ENCODE data around the gene MDN1. TPM values are rescaled to one million over a fixed set of nuclear protein-coding genes. Genes with fewer than 3 reads are reported as not detected.

Gene MDN1
- total and polyA plus RNA-seq, 10 donors, result 23.0 to 56.3 (median 36.7) TPM

- no peak for DNase-seq
- 92 to 95% (median 93%) methylated on average over 13 of the region's 13 CpGs for WGBS, 5 donors
- H3K4me3 ChIP-seq, result no peak overlapping the region
- H3K27me3 ChIP-seq (replicated peaks in 1 of 7), result no peaks in the 10 kb centered on the region
- TF ChIP-seq POLR2A (IDR thresholded peaks at IDR 0.05) (no peak), CTCF (IDR thresholded peaks at IDR 0.05 in 8 of 11, conservative IDR thresholded peaks at IDR 0.05 in 3 of 11) (no peak), POLR2AphosphoS5 (IDR thresholded peaks at IDR 0.05) (no peak)
- intact Hi-C loops (cut with DNase I; ENCODE audit: low total_unique reads), result no loop called here
- H3K9me3 ChIP-seq, result no peaks in the 10 kb centered on the region
- H3K4me1 ChIP-seq, result no peaks in the 10 kb centered on the region
- no peak overlapping the region for H3K27ac ChIP-seq
- peaks cover 0 to 100% (median 89%) of the 10 kb centered on the region in 6 donors for H3K36me3 ChIP-seq
Observed at GRCh38 chr6:89657445-89658158, 162.0 kb downstream of the MDN1 start.

- H3K27ac ChIP-seq, result no peak overlapping the region
- no peaks in the 10 kb centered on the region for H3K27me3 ChIP-seq (replicated peaks in 1 of 7)
- intact Hi-C loops (cut with DNase I; ENCODE audit: low total_unique reads), result no loop called here
- H3K4me1 ChIP-seq, result no peaks in the 10 kb centered on the region
- no peaks in the 10 kb centered on the region for H3K9me3 ChIP-seq
- no peak for DNase-seq
- H3K4me3 ChIP-seq, result no peak overlapping the region
- TF ChIP-seq POLR2AphosphoS5 (IDR thresholded peaks at IDR 0.05) (no peak), CTCF (IDR thresholded peaks at IDR 0.05 in 8 of 11, conservative IDR thresholded peaks at IDR 0.05 in 3 of 11) (no peak)
- H3K36me3 ChIP-seq, result peaks cover 4 to 100% (median 85%) of the 10 kb centered on the region in 6 donors
- WGBS, 5 donors, result 93 to 100% (median 97%) methylated on average over 2 of the region's 2 CpGs
Observed at GRCh38 chr6:89655122-89655521, 164.5 kb downstream of the MDN1 start.

- Histone ChIP-seq H3K27ac (no peak overlapping the region), H3K4me1 (no peaks in the 10 kb centered on the region), H3K27me3 (replicated peaks in 1 of 7) (no peaks in the 10 kb centered on the region), H3K9me3 (no peaks in the 10 kb centered on the region), H3K4me3 (no peak overlapping the region), H3K36me3 (peaks cover 9 to 100% (median 78%) of the 10 kb centered on the region in 6 donors)
- intact Hi-C loops (cut with DNase I; ENCODE audit: low total_unique reads), result no loop called here
- 91 to 97% (median 94%) methylated on average over 8 of the region's 8 CpGs for WGBS, 5 donors
- TF ChIP-seq CTCF (IDR thresholded peaks at IDR 0.05 in 8 of 11, conservative IDR thresholded peaks at IDR 0.05 in 3 of 11), result no peak
- TF ChIP-seq POLR2A (IDR thresholded peaks at IDR 0.05), result no peak
- TF ChIP-seq POLR2AphosphoS5 (IDR thresholded peaks at IDR 0.05), result no peak
- no peak for DNase-seq
Observed at GRCh38 chr6:89650579-89650978, 169.0 kb downstream of the MDN1 start.

GRCh38 chr6:89649682-89650081 is 169.9 kb downstream of the MDN1 start:
- Histone ChIP-seq H3K27ac (no peak overlapping the region), H3K4me3 (no peak overlapping the region), H3K36me3 (peaks cover 9 to 100% (median 76%) of the 10 kb centered on the region in 6 donors), H3K27me3 (replicated peaks in 1 of 7) (no peaks in the 10 kb centered on the region), H3K9me3 (no peaks in the 10 kb centered on the region), H3K4me1 (no peaks in the 10 kb centered on the region)
- DNase-seq, result no peak
- WGBS, 5 donors, result 96 to 100% (median 97%) methylated on average over 1 of the region's 1 CpG
- no peak for TF ChIP-seq POLR2A (IDR thresholded peaks at IDR 0.05)
- no peak for TF ChIP-seq POLR2AphosphoS5 (IDR thresholded peaks at IDR 0.05)
- no peak for TF ChIP-seq CTCF (IDR thresholded peaks at IDR 0.05 in 8 of 11, conservative IDR thresholded peaks at IDR 0.05 in 3 of 11)
- intact Hi-C loops (cut with DNase I; ENCODE audit: low total_unique reads), result no loop called here
